Measurements from ENCODE around the gene RGP1. TPM values are rescaled to one million over a fixed set of nuclear protein-coding genes. Genes with fewer than 3 reads are reported as not detected.

Gene RGP1
- total and polyA plus RNA-seq, 9 of the 15 experiments (the other 6 are each of a cell fraction or from before 2014, with no cell fraction given): 0.42 to 13.8 (median 6.7) TPM

DNA sequence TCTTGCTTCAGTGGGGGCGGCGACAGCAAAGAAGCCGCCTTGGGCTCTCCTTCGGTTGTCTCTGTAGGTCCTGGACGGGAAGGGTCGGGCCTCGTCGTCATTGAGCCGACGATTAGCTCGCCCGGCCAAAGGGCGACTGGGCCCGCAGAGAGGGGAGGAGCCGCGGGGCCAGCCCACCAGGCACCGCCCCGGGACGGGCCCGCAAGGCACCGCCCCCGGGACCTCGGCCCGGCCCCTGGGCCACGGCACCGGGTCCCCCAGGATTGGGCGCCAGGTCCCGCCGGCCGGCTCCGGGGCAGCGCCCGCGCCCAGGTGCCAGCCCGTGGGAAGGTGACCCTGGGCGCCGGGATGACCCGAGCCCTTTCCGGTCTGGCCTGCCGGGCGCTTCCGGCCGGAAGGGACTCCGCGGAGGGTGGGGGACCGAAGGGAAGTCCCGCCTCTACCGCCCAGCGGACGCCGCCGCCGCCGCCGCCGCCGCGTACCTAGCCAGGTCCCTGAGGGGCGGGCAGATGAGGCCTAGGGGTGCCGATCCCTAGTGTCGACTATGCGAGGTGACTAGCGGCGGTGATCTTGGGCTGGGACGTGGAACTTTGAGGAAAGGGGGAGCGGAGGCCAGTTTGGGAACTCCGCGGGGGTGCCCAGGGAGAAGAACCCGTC lies at the start of gene RGP1, which contains the start of gene GBA2 (continued):
- TF ChIP-seq STAG1 (CRISPR knock-in tag; IDR thresholded peaks at IDR 0.05; ENCODE audit: borderline replicate concordance) (no peak), NR1H2 (CRISPR knock-in tag; IDR thresholded peaks at IDR 0.05) (no peak), GTF2A2 (tag; IDR thresholded peaks at IDR 0.05) (no peak), MAFF (IDR thresholded peaks at IDR 0.05; ENCODE audit: low read length) (no peak), MLLT1 (IDR thresholded peaks at IDR 0.05) (no peak), OTX1 (CRISPR knock-in tag; IDR thresholded peaks at IDR 0.05) (no peak), YBX1 (IDR thresholded peaks at IDR 0.05) (no peak), EWSR1 (IDR thresholded peaks at IDR 0.05; ENCODE audit: borderline replicate concordance, low read depth, partially characterized antibody) (no peak), TAF7 (tag; IDR thresholded peaks at IDR 0.05) (no peak), GABPA (tag; conservative IDR thresholded peaks at IDR 0.05; ENCODE audit: low read depth) (peak; percentile 97), RBFOX2 (IDR thresholded peaks at IDR 0.05; ENCODE audit: low read depth, low read length) (peak; percentile 87), ZBTB8A (IDR thresholded peaks at IDR 0.05; ENCODE audit: partially characterized antibody) (no peak), ZNF551 (CRISPR knock-in tag; IDR thresholded peaks at IDR 0.05) (no peak), CHD1 (IDR thresholded peaks at IDR 0.05; ENCODE audit: low read length) (no peak), MYC (IDR thresholded peaks at IDR 0.05; ENCODE audit: low read depth, low read length) (0 out of 2 replicates have a peak, but pooled peaks have one; percentile 18), MYC (CRISPR knock-in tag; IDR thresholded peaks at IDR 0.05; ENCODE audit: borderline replicate concordance, low read depth) (no peak), HNRNPK (IDR thresholded peaks at IDR 0.05; ENCODE audit: low read depth, low read length, poor library complexity, severe bottlenecking) (no peak), JUND (IDR thresholded peaks at IDR 0.05; ENCODE audit: borderline replicate concordance, low read depth, low read length) (no peak), JUND (tag; IDR thresholded peaks at IDR 0.05; ENCODE audit: borderline replicate concordance, low read depth, low read length) (no peak), THRB (CRISPR knock-in tag; conservative IDR thresholded peaks at IDR 0.05) (no peak), BRF2 (IDR thresholded peaks at IDR 0.05; ENCODE audit: borderline replicate concordance, insufficient read depth, insufficient read length) (no peak), NRF1 (conservative IDR thresholded peaks at IDR 0.05 in 1 of 2, IDR thresholded peaks at IDR 0.05 in 1 of 2) (peak in 1 of 2 experiments; percentile 23; a peak in 2 of 4 replicates), ASH1L (IDR thresholded peaks at IDR 0.05; ENCODE audit: borderline replicate concordance, low read depth, partially characterized antibody) (no peak), ADNP (tag; IDR thresholded peaks at IDR 0.05) (no peak), CHD2 (IDR thresholded peaks at IDR 0.05; ENCODE audit: low read depth, low read length) (no peak), NR4A1 (CRISPR knock-in tag; IDR thresholded peaks at IDR 0.05) (no peak), NR4A1 (tag; IDR thresholded peaks at IDR 0.05) (no peak)
